HPDE6-E6E7 (cell line): ENCODE results near the gene LHPP.

Source experiments
- DNase-seq: peaks from one replicate; pipeline ENCODE4 v3.0.0; 2011; ENCODE audit warnings: missing footprints; ENCODE audit errors: extremely low spot score

LHPP gene

GRCh38 chr10:124470544-124471434, 9.2 kb downstream of the LHPP start:
- DNase-seq: no peak

- DNase-seq: no peak
Observed at GRCh38 chr10:124472071-124472470, 10.4 kb downstream of the LHPP start.

GRCh38 chr10:124473070-124473469, 11.4 kb downstream of the LHPP start:
- DNase-seq: no peak

GRCh38 chr10:124474514-124475070, 13.0 kb downstream of the LHPP start:
- no peak for DNase-seq

GRCh38 chr10:124476043-124476725, 14.6 kb downstream of the LHPP start:
- DNase-seq: no peak

GRCh38 chr10:124477614-124478363, 16.2 kb downstream of the LHPP start:
- no peak for DNase-seq

- peak; percentile 58 for DNase-seq
Observed at GRCh38 chr10:124478515-124478914, 16.9 kb downstream of the LHPP start.

GRCh38 chr10:124480860-124481259, 19.2 kb downstream of the LHPP start:
- no peak for DNase-seq

GRCh38 chr10:124481717-124482116, 20.1 kb downstream of the LHPP start:
- no peak for DNase-seq

- no peak for DNase-seq
Observed at GRCh38 chr10:124482236-124482800, 20.7 kb downstream of the LHPP start.

GRCh38 chr10:124482876-124483275, 21.3 kb downstream of the LHPP start:
- DNase-seq: no peak

GRCh38 chr10:124484031-124484430, 22.4 kb downstream of the LHPP start:
- DNase-seq: no peak

- DNase-seq: no peak
Observed at GRCh38 chr10:124484661-124485060, 23.0 kb downstream of the LHPP start.

- DNase-seq: no peak
Observed at GRCh38 chr10:124486635-124487034, 25.0 kb downstream of the LHPP start.

GRCh38 chr10:124491105-124491504, 29.5 kb downstream of the LHPP start:
- no peak for DNase-seq

GRCh38 chr10:124492266-124492665, 30.6 kb downstream of the LHPP start:
- no peak for DNase-seq

- no peak for DNase-seq
Observed at GRCh38 chr10:124493214-124493882, 31.7 kb downstream of the LHPP start.

GRCh38 chr10:124494046-124494807, 32.6 kb downstream of the LHPP start:
- DNase-seq: no peak

- DNase-seq: no peak
Observed at GRCh38 chr10:124495162-124495561, 33.5 kb downstream of the LHPP start.

GRCh38 chr10:124495725-124496124, 34.1 kb downstream of the LHPP start:
- no peak for DNase-seq
